Measurements from ENCODE around the gene KLHL21.

DNA sequence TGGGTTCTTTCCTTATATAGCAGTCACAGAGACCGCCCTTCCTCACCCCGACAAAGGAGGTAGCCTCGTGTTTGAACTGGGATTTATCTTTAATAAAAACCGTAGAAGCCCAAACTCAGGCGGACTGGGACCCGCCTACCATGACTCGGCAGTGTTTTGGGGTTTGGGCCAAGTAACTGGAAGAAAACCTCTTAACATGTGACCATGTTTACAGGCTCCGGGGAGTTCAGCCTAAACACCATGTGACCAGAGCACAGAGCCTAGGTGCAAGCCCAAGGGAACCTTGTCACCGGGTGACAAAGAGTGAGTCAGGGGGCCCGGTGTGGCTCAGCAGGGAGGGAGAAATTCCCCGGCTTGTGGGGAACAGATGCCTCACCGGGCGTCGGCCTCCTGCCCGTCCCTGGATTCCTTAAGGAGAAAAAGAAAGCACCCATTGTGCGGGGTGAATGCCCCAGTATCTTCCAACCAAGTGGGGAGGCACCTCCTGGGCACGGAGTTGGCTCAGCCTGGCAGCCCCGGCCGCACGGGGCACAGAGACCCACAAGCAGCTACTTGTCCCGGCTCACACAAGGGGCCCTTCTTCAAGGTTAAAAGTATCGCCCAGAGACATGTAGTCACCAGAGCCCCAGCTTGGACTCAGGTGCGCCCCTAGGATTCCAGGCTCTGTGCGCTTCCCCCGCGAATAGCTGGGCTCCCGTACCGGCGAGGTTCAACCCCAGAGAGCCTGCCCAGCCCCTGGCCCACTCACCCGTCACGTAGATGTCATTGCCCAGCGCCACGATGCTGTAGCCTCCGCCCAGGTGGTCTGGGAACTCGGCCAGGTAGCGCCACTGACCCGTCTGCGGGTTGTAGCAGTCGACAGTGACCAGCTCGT is 1.4 kb downstream of the KLHL21 start:
- TF ChIP-seq, protein P1, sequence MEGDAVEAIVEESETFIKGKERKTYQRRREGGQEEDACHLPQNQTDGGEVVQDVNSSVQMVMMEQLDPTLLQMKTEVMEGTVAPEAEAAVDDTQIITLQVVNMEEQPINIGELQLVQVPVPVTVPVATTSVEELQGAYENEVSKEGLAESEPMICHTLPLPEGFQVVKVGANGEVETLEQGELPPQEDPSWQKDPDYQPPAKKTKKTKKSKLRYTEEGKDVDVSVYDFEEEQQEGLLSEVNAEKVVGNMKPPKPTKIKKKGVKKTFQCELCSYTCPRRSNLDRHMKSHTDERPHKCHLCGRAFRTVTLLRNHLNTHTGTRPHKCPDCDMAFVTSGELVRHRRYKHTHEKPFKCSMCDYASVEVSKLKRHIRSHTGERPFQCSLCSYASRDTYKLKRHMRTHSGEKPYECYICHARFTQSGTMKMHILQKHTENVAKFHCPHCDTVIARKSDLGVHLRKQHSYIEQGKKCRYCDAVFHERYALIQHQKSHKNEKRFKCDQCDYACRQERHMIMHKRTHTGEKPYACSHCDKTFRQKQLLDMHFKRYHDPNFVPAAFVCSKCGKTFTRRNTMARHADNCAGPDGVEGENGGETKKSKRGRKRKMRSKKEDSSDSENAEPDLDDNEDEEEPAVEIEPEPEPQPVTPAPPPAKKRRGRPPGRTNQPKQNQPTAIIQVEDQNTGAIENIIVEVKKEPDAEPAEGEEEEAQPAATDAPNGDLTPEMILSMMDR (IDR thresholded peaks at IDR 0.05; ENCODE audit: insufficient read depth, low read length, poor library complexity, severe bottlenecking): peak; percentile 9
- TF ChIP-seq EZH2phosphoT487 (conservative IDR thresholded peaks at IDR 0.05; ENCODE audit: low read length): no peak
